ENCODE measurements around the gene MRPL40. TPM values are rescaled to one million over a fixed set of nuclear protein-coding genes. Genes with fewer than 3 reads are reported as not detected.

Gene MRPL40
- total RNA-seq, 2 donors from 2014 or later: 16.1 to 24.7 TPM

- DNase-seq: no peak
- Histone ChIP-seq H3K36me3 (peaks cover 22% of the 10 kb centered on the region), H3K9me3 (no peaks in the 10 kb centered on the region), H3K4me3 (no peak overlapping the region), H3K27me3 (no peaks in the 10 kb centered on the region), H3K4me1 (no peaks in the 10 kb centered on the region), H3K9ac (ENCODE audit: low read depth in 2 of 2, low read length in 2 of 2) (no peak overlapping the region), H3K27ac (no peak overlapping the region)
- no peak for TF ChIP-seq CTCF (IDR thresholded peaks at IDR 0.05)
- intact Hi-C loops (cut with DNase I): no loop called here
Observed at GRCh38 chr22:19463491-19464469, 31.4 kb downstream of the MRPL40 start.

- H3K27ac ChIP-seq: no peak overlapping the region
- no peaks in the 10 kb centered on the region for H3K9me3 ChIP-seq
- no peak for TF ChIP-seq CTCF (IDR thresholded peaks at IDR 0.05)
- H3K4me1 ChIP-seq: no peaks in the 10 kb centered on the region
- peaks cover 24% of the 10 kb centered on the region for H3K36me3 ChIP-seq
- DNase-seq: no peak
- H3K9ac ChIP-seq (ENCODE audit: low read depth in 2 of 2, low read length in 2 of 2): no peak overlapping the region
- intact Hi-C loops (cut with DNase I): no loop called here
- H3K4me3 ChIP-seq: no peak overlapping the region
- no peaks in the 10 kb centered on the region for H3K27me3 ChIP-seq
Observed at GRCh38 chr22:19464546-19464945, 32.2 kb downstream of the MRPL40 start.

GRCh38 chr22:19464975-19465374, 32.6 kb downstream of the MRPL40 start:
- H3K4me1 ChIP-seq: no peaks in the 10 kb centered on the region
- DNase-seq: no peak
- intact Hi-C loops (cut with DNase I): no loop called here
- H3K27me3 ChIP-seq: no peaks in the 10 kb centered on the region
- no peak overlapping the region for H3K27ac ChIP-seq
- peaks cover 28% of the 10 kb centered on the region for H3K36me3 ChIP-seq
- H3K4me3 ChIP-seq: no peak overlapping the region
- no peak for TF ChIP-seq CTCF (IDR thresholded peaks at IDR 0.05)
- H3K9me3 ChIP-seq: no peaks in the 10 kb centered on the region
- H3K9ac ChIP-seq (ENCODE audit: low read depth in 2 of 2, low read length in 2 of 2): no peak overlapping the region

GRCh38 chr22:19466126-19466716, 33.9 kb downstream of the MRPL40 start:
- no peak for TF ChIP-seq CTCF (IDR thresholded peaks at IDR 0.05)
- no peak overlapping the region for H3K4me3 ChIP-seq
- no peaks in the 10 kb centered on the region for H3K4me1 ChIP-seq
- DNase-seq: no peak
- peaks cover 32% of the 10 kb centered on the region for H3K36me3 ChIP-seq
- H3K27me3 ChIP-seq: no peaks in the 10 kb centered on the region
- no peaks in the 10 kb centered on the region for H3K9me3 ChIP-seq
- H3K9ac ChIP-seq (ENCODE audit: low read depth in 2 of 2, low read length in 2 of 2): no peak overlapping the region
- H3K27ac ChIP-seq: no peak overlapping the region
- intact Hi-C loops (cut with DNase I): no loop called here

- Histone ChIP-seq H3K9ac (ENCODE audit: low read depth in 2 of 2, low read length in 2 of 2) (no peak overlapping the region), H3K27ac (no peak overlapping the region), H3K36me3 (peaks cover 32% of the 10 kb centered on the region), H3K9me3 (no peaks in the 10 kb centered on the region), H3K4me3 (no peak overlapping the region), H3K27me3 (no peaks in the 10 kb centered on the region), H3K4me1 (no peaks in the 10 kb centered on the region)
- TF ChIP-seq CTCF (IDR thresholded peaks at IDR 0.05): no peak
- intact Hi-C loops (cut with DNase I): no loop called here
- DNase-seq: no peak
Observed at GRCh38 chr22:19466848-19467752, 34.8 kb downstream of the MRPL40 start.
